NCI-H128 (cell line): ENCODE data around the gene HELZ2.

Experiments
- DNase-seq: peaks from one replicate; lab custom pipeline; 2025; ENCODE audit not compliant: unreplicated experiment; lab: John Stamatoyannopoulos, UW

Gene HELZ2

GRCh38 chr20:63598479-63599395 lies 24.7 kb upstream of the HELZ2 start:
- no peak for DNase-seq

- no peak for DNase-seq
Observed at GRCh38 chr20:63597651-63598478, 23.8 kb upstream of the HELZ2 start.

- DNase-seq: no peak
Observed at GRCh38 chr20:63596423-63596822, 22.4 kb upstream of the HELZ2 start.

- no peak for DNase-seq
Observed at GRCh38 chr20:63595416-63596127, 21.5 kb upstream of the HELZ2 start.

- DNase-seq: no peak
Observed at GRCh38 chr20:63594043-63594561, 20.1 kb upstream of the HELZ2 start.

- no peak for DNase-seq
Observed at GRCh38 chr20:63592661-63593060, 18.6 kb upstream of the HELZ2 start.

- no peak for DNase-seq
Observed at GRCh38 chr20:63591786-63592355, 17.8 kb upstream of the HELZ2 start.

GRCh38 chr20:63591147-63591533 lies 17.1 kb upstream of the HELZ2 start:
- DNase-seq: no peak

GRCh38 chr20:63590218-63591146 lies 16.4 kb upstream of the HELZ2 start:
- no peak for DNase-seq

- DNase-seq: no peak
Observed at GRCh38 chr20:63589261-63590217, 15.5 kb upstream of the HELZ2 start.

- no peak for DNase-seq
Observed at GRCh38 chr20:63588641-63589041, 14.6 kb upstream of the HELZ2 start.

- no peak for DNase-seq
Observed at GRCh38 chr20:63587776-63588591, 13.9 kb upstream of the HELZ2 start.

- no peak for DNase-seq
Observed at GRCh38 chr20:63587256-63587655, 13.2 kb upstream of the HELZ2 start.

GRCh38 chr20:63586797-63587196 lies 12.8 kb upstream of the HELZ2 start:
- no peak for DNase-seq

- no peak for DNase-seq
Observed at GRCh38 chr20:63585616-63586565, 11.9 kb upstream of the HELZ2 start.

GRCh38 chr20:63582382-63583063 lies 8.5 kb upstream of the HELZ2 start:
- no peak for DNase-seq
